ENCODE results near the gene SPAG16. TPM values are rescaled to one million over a fixed set of nuclear protein-coding genes. Genes with fewer than 3 reads are reported as not detected.

SPAG16 gene
- polyA plus RNA-seq (2012; rRNA removed), result 20.5 and 29.5 TPM in 2 replicates
- polyA plus RNA-seq (2012; cell fraction: cytosol; rRNA removed), result 33.2 and 42.1 TPM in 2 replicates
- 14.2 and 22.2 TPM in 2 replicates for polyA plus RNA-seq (2012; cell fraction: nucleus; rRNA removed)

- Histone ChIP-seq H3K79me2 (ENCODE audit: insufficient read depth) (peaks cover 28% of the 10 kb centered on the region; the same call in 1 of the 2 replicates), H2AFZ (ENCODE audit: low read depth) (peak within 1 kb of the TSS; percentile 86), H3K4me1 (ENCODE audit: control insufficient read depth in 1 of 2, insufficient read depth in 2 of 2, low read depth in 1 of 2, low read length in 1 of 2) (peaks cover 5 to 8% of the 10 kb centered on the region in 2 experiments; a peak in 3 of 4 replicates), H3K36me3 (replicated peaks in 1 of 2; ENCODE audit: control insufficient read depth in 1 of 2, insufficient read depth in 2 of 2, low read length in 1 of 2) (peaks cover 0 to 2% of the 10 kb centered on the region in 2 experiments), H4K20me1 (ENCODE audit: insufficient read depth) (no peaks in the 10 kb centered on the region), H3K27ac (ENCODE audit: low read depth in 2 of 2, low read length in 1 of 2) (peak within 1 kb of the TSS; percentile 67 to 95), H3F3A (replicated peaks; ENCODE audit: insufficient read depth) (peaks cover 7% of the 10 kb centered on the region), H3K4me2 (peak within 1 kb of the TSS; percentile 86), H3K9ac (peak within 1 kb of the TSS; percentile 90), H3K27me3 (ENCODE audit: insufficient read depth) (no peaks in the 10 kb centered on the region), H3K4me3 (ENCODE audit: low read depth in 2 of 2, low read length in 1 of 2) (peak within 1 kb of the TSS; percentile 84 to 94), H3K9me2 (no peaks in the 10 kb centered on the region), H3K9me3 (no peaks in the 10 kb centered on the region)
- POLR2A ChIA-PET, result interaction anchor here (1.2 kb wide), 1 partner anchor 138 kb away, joined by 3 read pairs; no protein-coding TSS in a partner anchor
- DNase-seq, result peak; percentile 98
- under 1% methylated on average over 22 of the region's 59 CpGs for WGBS (ENCODE audit: low lambda C conversion rate)
- CTCF ChIA-PET, result interaction anchor here (0.7 to 1.9 kb wide), 4 partner anchors 10 to 706 kb away, joined by 3 to 6 read pairs (median 4); no protein-coding TSS in a partner anchor
- TF ChIP-seq REST (IDR thresholded peaks at IDR 0.05; ENCODE audit: low read depth, low read length) (no peak), USF2 (IDR thresholded peaks at IDR 0.05; ENCODE audit: borderline replicate concordance, low read depth, low read length) (no peak), TAF1 (IDR thresholded peaks at IDR 0.05; ENCODE audit: borderline replicate concordance, low read depth, low read length) (peak; percentile 62), NFIC (IDR thresholded peaks at IDR 0.05; ENCODE audit: borderline replicate concordance) (no peak), RCOR1 (IDR thresholded peaks at IDR 0.05; ENCODE audit: low read length) (peak; percentile 74), TCF12 (IDR thresholded peaks at IDR 0.05) (peak; percentile 20; the same call in 1 of the 2 replicates), YY1 (IDR thresholded peaks at IDR 0.05; ENCODE audit: low read depth) (peak; percentile 74), FOXJ3 (CRISPR knock-in tag; IDR thresholded peaks at IDR 0.05) (peak; percentile 84; the same call in 1 of the 2 replicates), GABPA (IDR thresholded peaks at IDR 0.05; ENCODE audit: low read depth) (no peak), MEF2A (IDR thresholded peaks at IDR 0.05; ENCODE audit: borderline replicate concordance, low read depth) (no peak), CTCF (IDR thresholded peaks at IDR 0.05) (no peak), IRF3 (IDR thresholded peaks at IDR 0.05; ENCODE audit: low read depth, low read length) (no peak), EZH2phosphoT487 (IDR thresholded peaks at IDR 0.05; ENCODE audit: borderline replicate concordance, low read depth) (no peak), NRF1 (IDR thresholded peaks at IDR 0.05; ENCODE audit: low read depth, low read length) (no peak), USF1 (IDR thresholded peaks at IDR 0.05; ENCODE audit: borderline replicate concordance, low read depth) (no peak), ZBTB33 (IDR thresholded peaks at IDR 0.05; ENCODE audit: borderline replicate concordance, low read depth) (peak; percentile 99), RAD21 (IDR thresholded peaks at IDR 0.05; ENCODE audit: low read length) (no peak), MAX (IDR thresholded peaks at IDR 0.05; ENCODE audit: low read depth) (peak; percentile 13; the same call in 1 of the 2 replicates)
Observed at GRCh38 chr2:213284105-213285090, at the start of gene SPAG16. Gene SPAG16 (plus strand): TSS chr2:213284464.
